ENCODE results near the gene MYH3. TPM values are rescaled to one million over a fixed set of nuclear protein-coding genes. Genes with fewer than 3 reads are reported as not detected.

MYH3 gene
- total RNA-seq, 1 experiment from 2014 or later = 2.4 TPM

DNA sequence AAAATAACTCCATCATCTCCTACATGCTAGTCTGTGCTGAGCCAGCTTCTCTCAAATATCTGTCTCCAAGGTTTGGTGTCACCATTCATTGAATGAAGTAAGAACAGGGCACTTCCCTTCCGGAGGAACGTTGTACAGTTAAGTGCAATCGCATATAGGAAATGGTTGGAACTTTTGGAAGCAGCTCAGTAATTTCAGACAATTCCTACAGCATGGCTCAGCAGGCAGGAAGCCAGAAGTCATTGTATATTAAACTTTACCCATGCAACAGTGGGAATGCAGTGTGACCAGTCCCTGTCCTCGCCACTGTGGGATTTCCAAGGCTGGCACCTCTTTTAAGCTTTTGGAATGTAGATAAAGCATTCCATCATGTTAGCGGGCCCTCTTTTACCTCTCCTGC, 56.5 kb downstream of the MYH3 start:
- Mint-ChIP-seq H3K27me3 (ENCODE audit: insufficient read depth, unreplicated experiment) (peaks cover 6% of the 10 kb centered on the region), H3K9me3 (ENCODE audit: unreplicated experiment) (no peaks in the 10 kb centered on the region)

DNA sequence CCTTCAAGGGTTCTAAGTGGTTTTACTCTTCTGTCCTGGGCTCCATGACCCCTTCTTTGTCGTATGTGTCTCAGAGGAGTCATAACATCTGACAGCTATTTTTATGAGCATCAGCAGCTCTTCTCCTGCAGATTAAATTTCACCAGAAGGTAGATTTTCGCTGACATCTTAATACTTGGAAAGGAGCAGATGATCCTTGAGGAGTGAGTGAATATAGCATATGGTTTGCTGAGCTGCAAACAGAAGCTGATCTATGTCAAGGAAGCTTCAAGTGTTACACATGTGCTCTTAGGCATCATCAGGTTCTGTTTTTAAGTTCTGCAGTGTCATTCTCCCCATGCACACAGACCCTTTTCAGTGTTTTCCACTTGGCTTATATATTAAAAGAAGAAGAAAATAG, 58.5 kb downstream of the MYH3 start:
- CTCF ChIA-PET = no interaction called here
- TF ChIP-seq, protein P1, sequence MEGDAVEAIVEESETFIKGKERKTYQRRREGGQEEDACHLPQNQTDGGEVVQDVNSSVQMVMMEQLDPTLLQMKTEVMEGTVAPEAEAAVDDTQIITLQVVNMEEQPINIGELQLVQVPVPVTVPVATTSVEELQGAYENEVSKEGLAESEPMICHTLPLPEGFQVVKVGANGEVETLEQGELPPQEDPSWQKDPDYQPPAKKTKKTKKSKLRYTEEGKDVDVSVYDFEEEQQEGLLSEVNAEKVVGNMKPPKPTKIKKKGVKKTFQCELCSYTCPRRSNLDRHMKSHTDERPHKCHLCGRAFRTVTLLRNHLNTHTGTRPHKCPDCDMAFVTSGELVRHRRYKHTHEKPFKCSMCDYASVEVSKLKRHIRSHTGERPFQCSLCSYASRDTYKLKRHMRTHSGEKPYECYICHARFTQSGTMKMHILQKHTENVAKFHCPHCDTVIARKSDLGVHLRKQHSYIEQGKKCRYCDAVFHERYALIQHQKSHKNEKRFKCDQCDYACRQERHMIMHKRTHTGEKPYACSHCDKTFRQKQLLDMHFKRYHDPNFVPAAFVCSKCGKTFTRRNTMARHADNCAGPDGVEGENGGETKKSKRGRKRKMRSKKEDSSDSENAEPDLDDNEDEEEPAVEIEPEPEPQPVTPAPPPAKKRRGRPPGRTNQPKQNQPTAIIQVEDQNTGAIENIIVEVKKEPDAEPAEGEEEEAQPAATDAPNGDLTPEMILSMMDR (IDR thresholded peaks at IDR 0.05; ENCODE audit: insufficient read depth in 1 of 2, low read depth in 1 of 2, low read length in 1 of 2, severe bottlenecking in 1 of 2, unreplicated experiment in 1 of 2) = no peak
- no peak overlapping the region for H3K27ac Mint-ChIP-seq (ENCODE audit: unreplicated experiment)
- Histone ChIP-seq H3K9me3 (no peaks in the 10 kb centered on the region), H3K4me3 (ENCODE audit: low read depth, low read length) (no peak overlapping the region), H3K27me3 (replicated peaks; ENCODE audit: control insufficient read depth, insufficient read depth, low read length) (no peaks in the 10 kb centered on the region; the same call in 1 of the 2 replicates), H3K36me3 (ENCODE audit: control insufficient read depth, insufficient read depth, low read length) (no peaks in the 10 kb centered on the region), H3K4me1 (no peaks in the 10 kb centered on the region)
- H3K4me1 Mint-ChIP-seq (ENCODE audit: low read depth, unreplicated experiment) = no peaks in the 10 kb centered on the region
- peaks cover 6% of the 10 kb centered on the region for H3K27me3 Mint-ChIP-seq (ENCODE audit: insufficient read depth, unreplicated experiment)
- no TSS peak for BruUV-seq (replicated peaks)
- intact Hi-C loops (cut with micrococcal nuclease; ENCODE audit: unreplicated experiment) = no loop called here
- POLR2A ChIA-PET = no interaction called here
- no peak for DNase-seq
- no peaks in the 10 kb centered on the region for H3K36me3 Mint-ChIP-seq (ENCODE audit: insufficient read depth, unreplicated experiment)
- H3K9me3 Mint-ChIP-seq (ENCODE audit: unreplicated experiment) = no peaks in the 10 kb centered on the region
- no peak overlapping the region for H3K4me3 Mint-ChIP-seq (ENCODE audit: unreplicated experiment)

More for the DNA sequence above, 56.5 kb downstream of the MYH3 start:
- H3K27me3 ChIP-seq (replicated peaks; ENCODE audit: control insufficient read depth, insufficient read depth, low read length) = no peaks in the 10 kb centered on the region; the same call in 1 of the 2 replicates
- Mint-ChIP-seq H3K4me3 (ENCODE audit: unreplicated experiment) (no peak overlapping the region), H3K4me1 (ENCODE audit: low read depth, unreplicated experiment) (no peaks in the 10 kb centered on the region), H3K27ac (ENCODE audit: unreplicated experiment) (no peak overlapping the region), H3K36me3 (ENCODE audit: insufficient read depth, unreplicated experiment) (no peaks in the 10 kb centered on the region)
- no peaks in the 10 kb centered on the region for H3K4me1 ChIP-seq
- intact Hi-C loops (cut with micrococcal nuclease; ENCODE audit: unreplicated experiment) = no loop called here
- no TSS peak for BruUV-seq (replicated peaks)
- H3K4me3 ChIP-seq (ENCODE audit: low read depth, low read length) = no peak overlapping the region
- TF ChIP-seq, protein P1 (IDR thresholded peaks at IDR 0.05; ENCODE audit: insufficient read depth in 1 of 2, low read depth in 1 of 2, low read length in 1 of 2, severe bottlenecking in 1 of 2, unreplicated experiment in 1 of 2) = no peak
- ChIA-PET CTCF (no interaction called here), POLR2A (no interaction called here)
- no peaks in the 10 kb centered on the region for H3K36me3 ChIP-seq (ENCODE audit: control insufficient read depth, insufficient read depth, low read length)
- H3K9me3 ChIP-seq = no peaks in the 10 kb centered on the region
- no peak for DNase-seq

DNA sequence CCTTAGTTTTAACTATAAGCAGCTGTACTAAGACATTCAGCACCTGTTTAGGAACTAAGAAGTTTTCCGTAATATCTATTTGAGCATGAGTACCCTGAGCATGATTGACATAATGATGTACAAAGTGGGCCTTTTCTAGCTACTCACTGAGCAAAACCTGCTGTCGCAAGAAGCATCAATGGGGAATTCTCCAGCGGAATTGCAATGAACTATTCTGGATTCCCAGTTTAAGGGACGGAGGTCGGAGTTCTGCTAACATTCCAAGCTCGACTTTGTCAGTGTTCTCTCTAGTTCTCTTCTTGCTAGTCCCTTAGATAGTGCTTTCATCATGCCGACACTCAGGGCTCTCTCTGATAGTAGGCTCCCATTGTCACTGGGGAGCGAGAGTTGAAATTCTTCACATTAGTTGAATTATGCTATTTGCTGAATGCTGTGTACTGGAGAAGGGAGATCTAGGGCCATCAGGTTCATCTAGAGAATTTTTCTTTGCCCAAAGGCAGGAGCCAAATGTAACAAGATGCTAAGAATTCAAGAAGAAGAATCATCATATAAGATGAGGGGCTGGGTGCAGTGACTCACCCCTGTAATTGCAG, 67.5 kb downstream of the MYH3 start:
- POLR2A ChIA-PET = no interaction called here
- Mint-ChIP-seq H3K4me3 (ENCODE audit: unreplicated experiment) (no peak overlapping the region), H3K9me3 (ENCODE audit: unreplicated experiment) (no peaks in the 10 kb centered on the region), H3K4me1 (ENCODE audit: low read depth, unreplicated experiment) (no peaks in the 10 kb centered on the region), H3K27me3 (ENCODE audit: insufficient read depth, unreplicated experiment) (no peaks in the 10 kb centered on the region), H3K36me3 (ENCODE audit: insufficient read depth, unreplicated experiment) (no peaks in the 10 kb centered on the region), H3K27ac (ENCODE audit: unreplicated experiment) (no peak overlapping the region)
- BruUV-seq (replicated peaks) = no TSS peak
- Histone ChIP-seq H3K9me3 (no peaks in the 10 kb centered on the region), H3K36me3 (ENCODE audit: control insufficient read depth, insufficient read depth, low read length) (no peaks in the 10 kb centered on the region), H3K4me3 (ENCODE audit: low read depth, low read length) (no peak overlapping the region), H3K4me1 (no peaks in the 10 kb centered on the region), H3K27me3 (replicated peaks; ENCODE audit: control insufficient read depth, insufficient read depth, low read length) (no peaks in the 10 kb centered on the region)
- CTCF ChIA-PET = no interaction called here
- DNase-seq = no peak
- TF ChIP-seq, protein P1 (IDR thresholded peaks at IDR 0.05; ENCODE audit: insufficient read depth in 1 of 2, low read depth in 1 of 2, low read length in 1 of 2, severe bottlenecking in 1 of 2, unreplicated experiment in 1 of 2) = no peak
- intact Hi-C loops (cut with micrococcal nuclease; ENCODE audit: unreplicated experiment) = no loop called here

Data from Caco-2 (cell line).